Stimulated activated CD8-positive, alpha-beta memory T cell treated with anti-CD3 and anti-CD28 coated beads, Interleukin-15, amount 100 ng/mL, for 4 hours (primary cell): ENCODE results near the gene DIO1.

ENCODE experiments used
- DNase-seq, 2 donors: peaks; one replicate each; pipeline ENCODE4 v3.0.0-alpha.2; 2020; ENCODE audit warnings: low read depth in 2 of 2

Gene DIO1

GRCh38 chr1:53894644-53895043, 657 bp downstream of the DIO1 start:
- DNase-seq, result no peak

- DNase-seq, result no peak
These were observed 1.4 kb downstream of the DIO1 start for GRCh38 chr1:53895421-53895820.

- DNase-seq, result no peak
These were observed 2.7 kb downstream of the DIO1 start for GRCh38 chr1:53896635-53897229.

- DNase-seq, result no peak
These were observed 5.2 kb downstream of the DIO1 start for GRCh38 chr1:53899206-53899628.

GRCh38 chr1:53899708-53900107, 5.7 kb downstream of the DIO1 start:
- DNase-seq, result no peak

GRCh38 chr1:53902235-53903138, 8.5 kb downstream of the DIO1 start:
- DNase-seq, result no peak

GRCh38 chr1:53905509-53905908, 11.5 kb downstream of the DIO1 start:
- DNase-seq, result no peak

GRCh38 chr1:53906121-53906520, 12.1 kb downstream of the DIO1 start:
- DNase-seq, result no peak

GRCh38 chr1:53909946-53910345, 16.0 kb downstream of the DIO1 start:
- no peak for DNase-seq

GRCh38 chr1:53911442-53911841, 17.5 kb downstream of the DIO1 start:
- no peak for DNase-seq

GRCh38 chr1:53913352-53914033, 19.5 kb downstream of the DIO1 start:
- DNase-seq, result no peak

- DNase-seq, result no peak
These were observed 24.4 kb downstream of the DIO1 start for GRCh38 chr1:53918343-53918742.

GRCh38 chr1:53919675-53920066, 25.7 kb downstream of the DIO1 start:
- DNase-seq, result no peak

- DNase-seq, result no peak
These were observed 33.4 kb downstream of the DIO1 start for GRCh38 chr1:53927376-53927881.

GRCh38 chr1:53929246-53929960, 35.4 kb downstream of the DIO1 start:
- no peak for DNase-seq

GRCh38 chr1:53930932-53931331, 36.9 kb downstream of the DIO1 start:
- no peak for DNase-seq

GRCh38 chr1:53931523-53931922, 37.5 kb downstream of the DIO1 start:
- DNase-seq, result no peak

- no peak for DNase-seq
These were observed 40.3 kb downstream of the DIO1 start for GRCh38 chr1:53934170-53934765.

GRCh38 chr1:53936430-53936829, 42.4 kb downstream of the DIO1 start:
- DNase-seq, result no peak

- DNase-seq, result no peak
These were observed 44.3 kb downstream of the DIO1 start for GRCh38 chr1:53938136-53938830.
